SK-N-SH (cell line): ENCODE data around the gene PDS5A. TPM values are rescaled to one million over a fixed set of nuclear protein-coding genes. Genes with fewer than 3 reads are reported as not detected.

Experiments
- CTCF ChIA-PET: fragments of 300-600, 350-600 bp; formaldehyde crosslinking; extraction: SDS; loops from one replicate; lab custom pipeline; 2021; lab: Yijun Ruan, JAX
- POLR2A ChIA-PET: fragments of 350-600 bp; sonication (Branson Sonifier 250); formaldehyde crosslinking; extraction: SDS; loops from one replicate; lab custom pipeline; 2020; ENCODE audit warnings: antibody characterized with exemption, inconsistent platforms; lab: Yijun Ruan, JAX
- DNase-seq: peaks from one replicate; pipeline ENCODE4 v3.0.0; 2012
- H2AFZ ChIP-seq: fragments of 200-600 bp; sonication (generic); 2 replicates; pipeline ENCODE4 v1.8.1; 2016; ENCODE audit warnings: antibody characterized with exemption, mild to moderate bottlenecking, low read depth
- H3F3A ChIP-seq: fragments of 200-600 bp; sonication (generic); replicated peaks from 2 replicates; pipeline ENCODE3; 2016; ENCODE audit warnings: antibody characterized with exemption, mild to moderate bottlenecking; ENCODE audit not compliant: insufficient read depth
- H3K27ac ChIP-seq, 2 experiments: fragments of 200-500 bp in 1 of 2; fragments of 200-600 bp in 1 of 2; sonication (Bioruptor generic) in 1 of 2; sonication (generic), shearing (Covaris generic) in 1 of 2; 2 replicates each; pipeline versions ENCODE4 v1.5.1 to v1.6.1; 2014 to 2016; ENCODE audit warnings: low read depth in 2 of 2, inconsistent platforms in 1 of 2, low read length in 1 of 2, mild to moderate bottlenecking in 1 of 2, mixed read lengths in 1 of 2
- H3K27me3 ChIP-seq: fragments of 200-600 bp; sonication (generic), shearing (Covaris generic); 2 replicates; pipeline ENCODE4 v1.6.1; 2016; ENCODE audit warnings: mixed run types; ENCODE audit not compliant: insufficient read depth
- H3K36me3 ChIP-seq, 2 experiments: fragments of 200-500 bp in 1 of 2; fragments of 200-600 bp in 1 of 2; sonication (Bioruptor generic) in 1 of 2; sonication (generic) in 1 of 2; replicated peaks in 1 of 2; 2 replicates each; pipeline versions ENCODE3 to v1.5.1; 2014 to 2016; ENCODE audit warnings: low read length in 1 of 2, mild to moderate bottlenecking in 1 of 2; ENCODE audit not compliant: insufficient read depth in 2 of 2, control insufficient read depth in 1 of 2
- H3K4me1 ChIP-seq, 2 experiments: fragments of 200-500 bp in 1 of 2; fragments of 200-600 bp in 1 of 2; sonication (Bioruptor generic) in 1 of 2; sonication (generic), shearing (Covaris generic) in 1 of 2; 2 replicates each; pipeline versions ENCODE4 v1.5.1 to v1.6.1; 2014 to 2016; ENCODE audit warnings: low read depth in 1 of 2, low read length in 1 of 2, mixed run types in 1 of 2; ENCODE audit not compliant: insufficient read depth in 2 of 2, control insufficient read depth in 1 of 2
- H3K4me2 ChIP-seq: fragments of 200-600 bp; sonication (generic), shearing (Covaris generic); 2 replicates; pipeline ENCODE4 v1.6.1; 2017; ENCODE audit warnings: mixed run types
- H3K4me3 ChIP-seq, 2 experiments: fragments of 200-500 bp in 1 of 2; fragments of 200-600 bp in 1 of 2; sonication (Bioruptor generic) in 1 of 2; sonication (generic), shearing (Covaris generic) in 1 of 2; 2 replicates each; pipeline versions ENCODE4 v1.5.1 to v1.8.1; 2014 to 2016; ENCODE audit warnings: low read depth in 2 of 2, inconsistent platforms in 1 of 2, low read length in 1 of 2, mild to moderate bottlenecking in 1 of 2, mixed read lengths in 1 of 2, moderate library complexity in 1 of 2
- H3K79me2 ChIP-seq: fragments of 200-600 bp; sonication (generic); 2 replicates; pipeline ENCODE4 v1.8.1; 2017; ENCODE audit warnings: mild to moderate bottlenecking; ENCODE audit not compliant: insufficient read depth
- H3K9ac ChIP-seq: fragments of 200-600 bp; sonication (generic); 2 replicates; pipeline ENCODE4 v1.6.1; 2017; ENCODE audit warnings: mixed run types
- H3K9me2 ChIP-seq: fragments of 200-600 bp; sonication (generic); 2 replicates; pipeline ENCODE4 v1.6.1; 2017; ENCODE audit warnings: mixed run types
- H3K9me3 ChIP-seq: fragments of 200-600 bp; sonication (generic); 2 replicates; pipeline ENCODE4 v1.6.1; 2017; ENCODE audit warnings: mixed run types, mild to moderate bottlenecking, moderate library complexity
- H4K20me1 ChIP-seq: fragments of 200-600 bp; sonication (generic); 2 replicates; pipeline ENCODE4 v1.6.1; 2017; ENCODE audit warnings: mild to moderate bottlenecking, mixed run types; ENCODE audit not compliant: insufficient read depth
- CHD2 ChIP-seq: fragments of 150-350 bp; IDR thresholded peaks from 2 replicates; pipeline ENCODE4 v1.6.1; 2018; ENCODE audit warnings: low read length; ENCODE audit not compliant: partially characterized antibody
- EP300 ChIP-seq, 2 experiments: IDR thresholded peaks; 2 replicates each; pipeline versions ENCODE4 v1.4.0 to v1.6.1; 2012; ENCODE audit warnings: borderline replicate concordance in 1 of 2, low read depth in 1 of 2, low read length in 1 of 2
- EZH2phosphoT487 ChIP-seq: fragments of 200-600 bp; sonication (generic); IDR thresholded peaks from 2 replicates; pipeline ENCODE4 v1.6.1; 2017; ENCODE audit warnings: low read depth, mixed run types, mild to moderate bottlenecking, antibody characterized with exemption, moderate library complexity, borderline replicate concordance
- FOXJ3 ChIP-seq: sonication (generic); formaldehyde crosslinking; IDR thresholded peaks from 2 replicates; pipeline ENCODE4 v1.5.1; 2020; ENCODE audit warnings: mild to moderate bottlenecking, missing genetic modification reagents
- FOXM1 ChIP-seq: IDR thresholded peaks from 2 replicates; pipeline ENCODE4 v1.4.0; 2012; ENCODE audit warnings: low read depth, mild to moderate bottlenecking
- GABPA ChIP-seq: IDR thresholded peaks from 2 replicates; pipeline ENCODE4 v1.4.0; 2012; ENCODE audit warnings: low read depth, mild to moderate bottlenecking
- JUND ChIP-seq: IDR thresholded peaks from 2 replicates; pipeline ENCODE4 v1.4.0; 2012
- MXI1 ChIP-seq: IDR thresholded peaks from 2 replicates; pipeline ENCODE4 v1.6.1; 2012; ENCODE audit warnings: mild to moderate bottlenecking, low read depth, low read length, improper control_type of control experiment
- NFIC ChIP-seq: IDR thresholded peaks from 2 replicates; pipeline ENCODE4 v1.4.0; 2012; ENCODE audit warnings: borderline replicate concordance
- RAD21 ChIP-seq: IDR thresholded peaks from 2 replicates; pipeline ENCODE4 v1.6.1; 2012; ENCODE audit warnings: mild to moderate bottlenecking, low read length
- RCOR1 ChIP-seq: fragments of 150-350 bp; IDR thresholded peaks from 2 replicates; pipeline ENCODE4 v1.6.1; 2017; ENCODE audit warnings: antibody characterized with exemption, low read length
- RFX5 ChIP-seq: IDR thresholded peaks from 2 replicates; pipeline ENCODE4 v1.6.1; 2012; ENCODE audit warnings: mild to moderate bottlenecking, improper control_type of control experiment, low read length
- RXRA ChIP-seq: IDR thresholded peaks from 2 replicates; pipeline ENCODE4 v1.4.0; 2012; ENCODE audit warnings: low read depth, mild to moderate bottlenecking, borderline replicate concordance
- SMC3 ChIP-seq: IDR thresholded peaks from 2 replicates; pipeline ENCODE4 v1.6.1; 2012; ENCODE audit warnings: low read depth, low read length, improper control_type of control experiment
- TCF12 ChIP-seq: IDR thresholded peaks from 2 replicates; pipeline ENCODE4 v1.4.0; 2012
- YY1 ChIP-seq: IDR thresholded peaks from 2 replicates; pipeline ENCODE4 v1.4.0; 2012; ENCODE audit warnings: low read depth, mild to moderate bottlenecking
- WGBS: methylation state at CpG from one replicate; pipeline ENCODE4 v1.1.6; 2017; ENCODE audit warnings: low lambda C conversion rate; 5-methylcytosine and 5-hydroxymethylcytosine counted together
- polyA plus RNA-seq, 3 experiments: library from polyadenylated mRNA; depleted of rRNA; stranded (reverse); fragments of >200 nt; gene quantifications; 2 replicates each; pipeline ENCODE4 v1.2.3, GENCODE V29; 2012
- TF ChIP-seq, protein P1 (sequence below): fragments of 150-350 bp; IDR thresholded peaks from 2 replicates; pipeline ENCODE4 v1.6.1; 2016; ENCODE audit warnings: mild to moderate bottlenecking, low read depth, low read length
- TF ChIP-seq, protein P2 (sequence below): IDR thresholded peaks from 2 replicates; pipeline ENCODE4 v1.6.1; 2012; ENCODE audit warnings: mild to moderate bottlenecking, low read depth, low read length, moderate library complexity
- TF ChIP-seq, protein P3 (sequence below): IDR thresholded peaks from 2 replicates; pipeline ENCODE4 v1.4.0; 2012; ENCODE audit warnings: low read depth, borderline replicate concordance

Gene PDS5A
- polyA plus RNA-seq, 1 of the 3 experiments (the other 2 are of a cell fraction) = 14.1 TPM

DNA sequence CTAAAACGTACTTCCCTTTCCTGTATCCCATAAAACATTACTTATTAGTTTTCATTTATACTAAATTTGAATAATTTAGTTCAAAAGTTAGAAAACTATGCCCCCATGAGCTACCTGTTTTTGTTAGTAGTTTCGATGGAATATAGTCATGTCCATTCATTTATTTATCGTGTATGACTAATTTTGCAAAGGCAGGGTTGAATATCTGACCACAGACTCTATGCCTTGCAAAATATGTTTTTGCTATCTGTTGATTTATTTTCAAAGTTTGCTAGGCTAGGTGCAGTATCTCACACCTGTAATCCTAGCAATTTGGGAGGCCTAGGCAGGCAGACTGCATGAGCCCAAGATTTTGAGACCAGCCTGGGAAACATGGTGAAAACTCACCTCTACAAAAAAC is 78.4 kb downstream of the PDS5A start (continued):
- TF ChIP-seq NFIC (no peak), FOXM1 (no peak), RFX5 (no peak), YY1 (no peak), JUND (no peak), CHD2 (no peak)

DNA sequence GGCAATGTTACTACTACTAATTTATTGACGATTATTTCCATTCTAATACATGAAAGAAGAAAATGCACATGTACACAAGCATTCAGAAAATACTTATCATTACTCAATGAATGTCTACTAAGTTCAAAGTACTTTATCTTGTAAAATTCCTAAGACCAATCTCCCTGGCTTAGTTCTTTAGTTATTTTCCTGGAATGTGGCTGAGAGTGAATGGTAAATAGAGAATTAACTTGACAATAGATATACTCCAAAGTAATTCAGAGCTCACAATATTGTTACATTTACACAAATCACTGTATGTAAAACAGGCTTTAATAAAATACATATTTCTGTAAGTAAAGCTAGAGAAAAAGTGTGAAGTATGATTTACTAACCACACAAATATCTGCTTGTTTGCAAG is 79.7 kb downstream of the PDS5A start:
- no peaks in the 10 kb centered on the region for H3K4me1 ChIP-seq
- no peak overlapping the region for H3K27ac ChIP-seq
- peaks cover 61 to 77% of the 10 kb centered on the region in 2 experiments for H3K36me3 ChIP-seq
- no peak for DNase-seq
- 100% methylated on average over 1 of the region's 1 CpG for WGBS
- H3K9ac ChIP-seq = no peak overlapping the region
- H3K4me2 ChIP-seq = no peak overlapping the region
- TF ChIP-seq FOXJ3 (CRISPR knock-in tag) = no peak
- TF ChIP-seq FOXM1 = no peak
- TF ChIP-seq RXRA = no peak
- TF ChIP-seq EZH2phosphoT487 = no peak
- no peak for TF ChIP-seq RFX5
- TF ChIP-seq TCF12 = no peak
- TF ChIP-seq SMC3 = no peak
- TF ChIP-seq, protein P1, sequence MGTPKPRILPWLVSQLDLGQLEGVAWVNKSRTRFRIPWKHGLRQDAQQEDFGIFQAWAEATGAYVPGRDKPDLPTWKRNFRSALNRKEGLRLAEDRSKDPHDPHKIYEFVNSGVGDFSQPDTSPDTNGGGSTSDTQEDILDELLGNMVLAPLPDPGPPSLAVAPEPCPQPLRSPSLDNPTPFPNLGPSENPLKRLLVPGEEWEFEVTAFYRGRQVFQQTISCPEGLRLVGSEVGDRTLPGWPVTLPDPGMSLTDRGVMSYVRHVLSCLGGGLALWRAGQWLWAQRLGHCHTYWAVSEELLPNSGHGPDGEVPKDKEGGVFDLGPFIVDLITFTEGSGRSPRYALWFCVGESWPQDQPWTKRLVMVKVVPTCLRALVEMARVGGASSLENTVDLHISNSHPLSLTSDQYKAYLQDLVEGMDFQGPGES = no peak
- no peak for TF ChIP-seq MXI1
- TF ChIP-seq EP300 (IDR thresholded peaks at IDR 0.05; ENCODE audit: borderline replicate concordance in 1 of 2, low read depth in 1 of 2, low read length in 1 of 2) = no peak
- TF ChIP-seq, protein P2, sequence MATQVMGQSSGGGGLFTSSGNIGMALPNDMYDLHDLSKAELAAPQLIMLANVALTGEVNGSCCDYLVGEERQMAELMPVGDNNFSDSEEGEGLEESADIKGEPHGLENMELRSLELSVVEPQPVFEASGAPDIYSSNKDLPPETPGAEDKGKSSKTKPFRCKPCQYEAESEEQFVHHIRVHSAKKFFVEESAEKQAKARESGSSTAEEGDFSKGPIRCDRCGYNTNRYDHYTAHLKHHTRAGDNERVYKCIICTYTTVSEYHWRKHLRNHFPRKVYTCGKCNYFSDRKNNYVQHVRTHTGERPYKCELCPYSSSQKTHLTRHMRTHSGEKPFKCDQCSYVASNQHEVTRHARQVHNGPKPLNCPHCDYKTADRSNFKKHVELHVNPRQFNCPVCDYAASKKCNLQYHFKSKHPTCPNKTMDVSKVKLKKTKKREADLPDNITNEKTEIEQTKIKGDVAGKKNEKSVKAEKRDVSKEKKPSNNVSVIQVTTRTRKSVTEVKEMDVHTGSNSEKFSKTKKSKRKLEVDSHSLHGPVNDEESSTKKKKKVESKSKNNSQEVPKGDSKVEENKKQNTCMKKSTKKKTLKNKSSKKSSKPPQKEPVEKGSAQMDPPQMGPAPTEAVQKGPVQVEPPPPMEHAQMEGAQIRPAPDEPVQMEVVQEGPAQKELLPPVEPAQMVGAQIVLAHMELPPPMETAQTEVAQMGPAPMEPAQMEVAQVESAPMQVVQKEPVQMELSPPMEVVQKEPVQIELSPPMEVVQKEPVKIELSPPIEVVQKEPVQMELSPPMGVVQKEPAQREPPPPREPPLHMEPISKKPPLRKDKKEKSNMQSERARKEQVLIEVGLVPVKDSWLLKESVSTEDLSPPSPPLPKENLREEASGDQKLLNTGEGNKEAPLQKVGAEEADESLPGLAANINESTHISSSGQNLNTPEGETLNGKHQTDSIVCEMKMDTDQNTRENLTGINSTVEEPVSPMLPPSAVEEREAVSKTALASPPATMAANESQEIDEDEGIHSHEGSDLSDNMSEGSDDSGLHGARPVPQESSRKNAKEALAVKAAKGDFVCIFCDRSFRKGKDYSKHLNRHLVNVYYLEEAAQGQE = no peak
- TF ChIP-seq GABPA = no peak
- no peak for TF ChIP-seq RAD21
- TF ChIP-seq, protein P3, sequence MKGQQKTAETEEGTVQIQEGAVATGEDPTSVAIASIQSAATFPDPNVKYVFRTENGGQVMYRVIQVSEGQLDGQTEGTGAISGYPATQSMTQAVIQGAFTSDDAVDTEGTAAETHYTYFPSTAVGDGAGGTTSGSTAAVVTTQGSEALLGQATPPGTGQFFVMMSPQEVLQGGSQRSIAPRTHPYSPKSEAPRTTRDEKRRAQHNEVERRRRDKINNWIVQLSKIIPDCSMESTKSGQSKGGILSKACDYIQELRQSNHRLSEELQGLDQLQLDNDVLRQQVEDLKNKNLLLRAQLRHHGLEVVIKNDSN = no peak
- TF ChIP-seq RCOR1 = no peak
- TF ChIP-seq, all 33 proteins: peak for 0
- Histone ChIP-seq H3K9me2 (no peaks in the 10 kb centered on the region), H3K9me3 (no peaks in the 10 kb centered on the region), H2AFZ (no peak overlapping the region), H3K27me3 (no peaks in the 10 kb centered on the region), H4K20me1 (no peaks in the 10 kb centered on the region), H3F3A (peaks cover 9% of the 10 kb centered on the region), H3K4me3 (no peak overlapping the region), H3K79me2 (peaks cover 3% of the 10 kb centered on the region; the same call in 1 of the 2 replicates)
- ChIA-PET POLR2A (no interaction called here), CTCF (interaction anchor here (0.8 to 1.7 kb wide), 2 partner anchors 15 to 78 kb away, joined by 4 read pairs; no protein-coding TSS in a partner anchor)
